Stimulated activated naive CD4-positive, alpha-beta T cell (primary cell): ENCODE measurements around the gene SMIM13.

Experiments used
- DNase-seq, 6 experiments: peaks; one replicate each; lab custom pipeline; 2025; lab: John Stamatoyannopoulos, UW

SMIM13 gene

DNA sequence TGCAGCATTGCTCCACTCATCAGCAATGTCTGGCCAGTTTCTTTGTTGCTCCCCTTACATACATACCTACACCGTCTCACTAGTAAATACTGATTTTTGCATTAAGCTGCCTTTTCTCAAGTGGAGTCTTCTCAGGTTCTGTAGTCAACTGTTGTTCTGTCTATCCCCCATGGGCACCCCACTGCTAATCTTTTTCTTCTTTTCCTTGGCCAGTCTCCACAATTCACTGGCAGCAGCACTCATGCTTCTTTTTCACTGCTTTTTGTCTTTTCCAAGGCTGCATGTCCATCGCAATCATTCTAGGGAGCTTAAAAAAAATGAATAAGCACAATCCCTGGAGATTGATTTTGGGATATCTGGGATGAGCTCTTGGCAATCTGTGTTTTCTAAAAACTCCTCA is 28.2 kb downstream of the SMIM13 start:
- no peak for DNase-seq

DNA sequence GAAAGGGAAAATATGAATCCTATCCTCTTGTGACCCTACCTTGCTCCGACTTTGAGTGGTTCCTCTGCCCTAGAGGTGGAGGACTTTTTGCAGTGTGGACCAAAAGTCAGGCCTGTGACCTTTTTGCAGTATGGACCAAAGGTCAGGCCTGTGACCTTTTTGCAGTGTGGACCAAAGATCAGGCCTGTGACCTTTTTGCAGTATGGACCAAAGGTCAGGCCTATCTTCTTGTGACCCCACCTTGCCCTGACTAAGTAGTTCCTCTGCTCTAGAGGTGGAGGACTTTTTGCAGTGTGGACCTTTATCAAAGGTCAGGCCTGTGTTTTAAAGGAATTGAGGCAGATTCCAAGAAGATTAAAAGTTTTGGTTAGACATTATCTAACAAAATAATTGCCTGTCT is 28.7 kb downstream of the SMIM13 start:
- DNase-seq, result no peak

DNA sequence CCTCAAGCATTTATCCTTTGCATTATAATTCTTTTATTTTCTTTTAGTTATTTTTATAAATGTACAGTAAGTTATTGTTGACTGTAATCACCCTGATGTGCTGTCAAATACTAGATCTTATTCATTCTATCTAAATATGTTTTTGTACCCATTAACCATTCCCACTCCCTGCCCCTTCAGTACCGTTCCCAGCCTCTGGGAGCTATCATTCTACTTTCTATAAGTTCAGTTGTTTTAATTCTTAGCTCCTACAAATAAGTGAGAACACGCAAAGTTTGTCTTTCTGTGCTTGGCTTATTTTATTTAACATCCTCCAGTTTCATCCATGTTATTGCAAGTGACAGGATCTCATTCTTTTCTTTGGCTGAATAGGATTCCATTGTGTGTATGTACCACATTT is 30.3 kb downstream of the SMIM13 start:
- DNase-seq, result no peak

DNA sequence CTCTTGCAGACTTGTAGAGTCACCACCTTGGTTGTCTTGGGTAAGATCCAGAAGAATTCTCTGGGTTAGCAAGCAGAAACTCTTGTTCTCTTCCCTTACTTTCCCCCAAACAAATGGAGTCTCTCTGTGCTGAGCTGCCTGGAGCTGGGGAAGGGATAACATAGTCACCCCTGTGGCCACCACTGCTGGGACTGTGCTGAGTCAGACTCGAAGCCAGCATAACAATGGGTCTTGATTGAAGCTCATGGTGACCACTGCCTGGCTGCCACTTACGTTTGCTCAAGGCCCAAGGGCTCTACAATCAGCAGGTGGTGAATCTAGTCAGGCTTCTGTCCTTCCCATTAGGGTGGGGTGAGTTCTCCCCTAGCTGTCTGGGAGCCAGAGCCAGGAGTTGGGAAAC is 33.2 kb downstream of the SMIM13 start:
- DNase-seq, result no peak

DNA sequence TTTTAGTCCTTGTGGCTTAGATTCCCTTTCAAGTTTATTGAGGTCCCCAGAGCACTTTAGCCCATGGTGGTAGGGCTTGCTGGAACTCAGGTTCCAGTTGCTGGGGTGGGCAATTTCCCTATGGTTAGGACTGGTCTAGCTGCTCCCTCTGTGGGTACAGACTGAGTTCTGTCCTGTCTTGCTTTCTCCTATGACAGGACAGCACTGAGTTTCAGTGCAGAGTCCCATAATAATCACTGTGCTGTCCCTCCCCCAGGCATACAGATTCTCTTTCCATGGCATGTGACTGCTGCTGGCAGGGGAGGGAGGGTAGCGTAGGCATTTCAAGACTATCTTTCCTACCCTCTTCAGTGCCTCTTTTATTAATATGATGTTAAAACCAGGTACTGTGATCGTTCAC is 35.0 kb downstream of the SMIM13 start:
- DNase-seq, result no peak

DNA sequence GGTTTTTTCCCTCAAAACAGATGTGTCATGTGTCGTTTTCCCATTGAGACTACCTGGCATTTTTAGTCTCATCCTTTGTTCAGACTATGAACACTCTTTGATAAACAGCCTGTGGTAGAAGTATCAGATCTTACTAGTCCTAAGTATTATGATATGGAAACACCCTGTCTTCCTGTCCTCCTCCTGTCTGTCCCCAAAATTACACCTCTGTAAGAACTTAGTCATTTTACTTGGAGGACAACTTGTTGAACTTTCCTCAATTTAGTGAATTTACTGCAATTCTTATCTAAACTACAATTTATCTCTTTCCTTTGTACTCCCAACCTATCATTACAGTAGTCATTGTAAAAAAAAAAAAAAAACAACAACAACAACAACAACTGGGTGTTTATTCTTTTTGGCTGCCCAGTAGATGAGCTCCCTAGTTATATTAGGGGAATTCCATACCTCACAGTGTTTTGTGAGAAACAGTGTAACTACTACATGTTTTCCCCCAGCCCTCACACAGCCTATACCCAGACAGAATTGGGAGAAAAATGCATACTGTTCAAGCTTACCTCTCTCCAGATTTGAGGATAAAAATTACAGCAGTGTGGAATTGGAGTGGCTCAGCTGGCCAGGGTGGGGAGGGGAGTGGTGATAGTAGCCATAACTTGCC is 36.4 kb downstream of the SMIM13 start:
- DNase-seq, result no peak

DNA sequence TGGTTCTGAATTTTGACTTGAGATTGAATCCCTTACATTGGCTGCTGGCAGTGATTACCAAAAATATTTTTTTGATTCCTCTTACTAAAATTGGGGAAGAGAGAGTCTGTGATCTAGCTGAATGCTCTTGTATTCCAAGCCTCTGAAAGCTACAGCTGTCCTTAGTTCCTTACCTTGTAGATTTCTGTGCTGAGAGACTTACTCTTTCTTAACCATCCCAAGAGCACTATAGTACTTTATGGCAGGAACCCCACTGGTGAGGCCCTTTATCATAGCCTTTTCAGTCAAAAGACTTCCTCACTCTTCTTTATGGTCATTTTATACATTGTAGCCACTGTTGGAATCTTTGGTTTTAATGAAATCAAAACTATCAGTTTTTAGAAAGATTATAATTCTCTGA is 37.0 kb downstream of the SMIM13 start:
- DNase-seq, result no peak

DNA sequence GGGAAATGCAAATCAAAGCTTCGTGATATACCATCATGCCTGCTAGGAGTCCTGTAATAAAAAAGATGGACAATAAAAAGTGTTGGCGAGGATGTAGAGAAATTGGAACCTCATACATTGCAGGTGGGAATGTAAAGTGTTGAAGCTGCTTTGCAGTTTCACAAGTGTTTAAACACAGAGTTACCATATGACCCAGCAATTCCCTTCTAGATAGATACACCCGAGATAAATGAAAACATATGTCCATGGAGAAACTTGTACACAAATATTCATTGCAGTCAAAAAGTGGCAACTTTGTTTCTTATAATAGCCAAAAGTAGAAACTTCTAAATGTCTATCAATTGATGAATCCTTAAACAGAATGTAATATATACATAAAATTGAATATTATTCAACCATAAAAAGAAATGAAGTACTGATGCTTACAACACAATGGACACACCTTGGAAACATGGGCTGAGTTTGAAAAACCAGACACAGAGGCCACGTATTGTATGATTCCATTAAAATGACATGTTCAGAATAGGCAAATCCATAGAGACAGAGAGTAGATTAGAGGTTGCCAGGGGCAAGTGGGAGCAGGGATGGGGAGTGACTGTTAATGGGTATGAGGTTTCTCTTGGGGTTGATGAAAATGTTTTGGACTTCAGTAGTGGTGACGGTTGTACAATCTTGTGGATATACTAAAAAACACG is 38.7 kb downstream of the SMIM13 start:
- DNase-seq, result no peak

DNA sequence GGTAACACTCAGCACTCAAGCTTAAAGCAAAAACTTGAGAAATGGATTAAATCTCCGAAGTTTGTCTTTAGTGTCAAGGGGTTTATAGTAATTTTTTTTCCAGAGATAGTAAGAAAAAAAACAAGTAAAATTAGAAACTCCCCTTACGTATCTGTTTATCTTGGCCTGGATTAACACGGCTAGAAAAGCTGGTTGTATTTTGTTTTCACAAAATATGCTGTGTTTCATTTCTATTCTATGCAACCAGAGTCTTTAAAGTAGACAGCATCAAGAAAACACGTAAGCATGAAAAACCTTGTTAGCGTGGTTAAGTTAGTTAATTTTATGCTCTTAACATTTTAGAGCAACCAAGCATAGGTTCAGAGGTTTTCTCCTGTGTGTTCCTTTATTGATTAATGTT is 39.6 kb downstream of the SMIM13 start:
- DNase-seq, result no peak

DNA sequence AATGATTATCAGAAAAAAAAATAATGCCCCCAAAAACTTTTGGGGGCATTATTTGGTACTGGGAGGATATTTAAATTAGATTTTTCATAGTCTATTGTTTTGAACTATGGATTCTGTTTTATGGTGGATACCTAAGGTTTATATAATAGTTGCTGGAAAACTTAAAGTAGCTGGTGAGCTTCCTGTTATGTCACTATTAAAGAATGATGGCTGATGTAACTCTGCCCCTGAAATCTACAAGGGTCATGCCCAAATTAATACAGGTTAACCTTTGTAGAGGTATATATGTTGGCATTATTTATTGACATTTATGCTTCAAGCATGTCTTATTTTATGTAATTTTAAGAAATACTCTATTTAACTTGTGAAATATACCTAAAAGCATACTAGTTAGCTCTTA is 43.2 kb downstream of the SMIM13 start:
- no peak for DNase-seq

DNA sequence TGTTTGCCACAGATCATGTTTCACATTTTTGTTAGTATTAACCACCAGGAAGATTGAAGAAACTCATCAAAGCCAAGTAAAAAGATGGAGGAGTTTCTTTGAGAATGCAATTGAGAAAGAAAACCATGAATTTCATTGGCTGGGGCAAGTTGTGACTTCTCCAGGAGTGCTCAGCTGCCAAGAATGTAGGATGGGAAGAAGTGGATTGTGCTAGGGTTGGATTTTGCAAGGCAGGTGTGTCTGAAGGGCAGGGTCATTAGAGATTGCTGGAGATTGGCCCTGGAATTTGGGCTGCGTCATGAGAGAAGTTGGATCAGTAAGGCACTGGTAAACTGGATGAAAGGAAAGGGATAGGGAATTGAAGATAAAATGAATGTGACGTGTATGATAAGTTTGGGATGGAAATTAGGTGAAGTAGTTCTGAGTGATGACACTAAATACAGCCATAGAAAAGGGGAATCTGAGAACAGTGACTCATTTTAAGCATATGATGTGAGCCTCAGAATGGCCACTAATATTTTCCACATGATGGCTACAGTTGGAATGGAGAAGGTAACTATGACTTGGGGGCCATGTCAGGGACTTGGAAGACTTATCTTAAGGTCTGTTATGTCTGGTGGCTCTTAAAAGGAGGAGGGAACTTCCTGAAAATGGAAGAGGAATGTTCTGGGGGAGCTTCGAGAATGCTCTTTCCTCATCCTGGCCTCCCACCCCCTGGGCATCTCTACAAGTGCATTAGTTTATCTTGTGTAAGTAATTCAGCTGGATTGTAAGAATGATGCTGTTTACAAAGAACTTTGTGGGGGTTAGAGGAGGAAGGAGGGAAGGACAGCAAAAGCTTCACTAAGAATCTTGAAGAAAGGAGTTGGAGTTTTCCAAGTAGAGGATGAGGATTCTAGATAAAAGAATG is 45.7 kb downstream of the SMIM13 start:
- no peak for DNase-seq

DNA sequence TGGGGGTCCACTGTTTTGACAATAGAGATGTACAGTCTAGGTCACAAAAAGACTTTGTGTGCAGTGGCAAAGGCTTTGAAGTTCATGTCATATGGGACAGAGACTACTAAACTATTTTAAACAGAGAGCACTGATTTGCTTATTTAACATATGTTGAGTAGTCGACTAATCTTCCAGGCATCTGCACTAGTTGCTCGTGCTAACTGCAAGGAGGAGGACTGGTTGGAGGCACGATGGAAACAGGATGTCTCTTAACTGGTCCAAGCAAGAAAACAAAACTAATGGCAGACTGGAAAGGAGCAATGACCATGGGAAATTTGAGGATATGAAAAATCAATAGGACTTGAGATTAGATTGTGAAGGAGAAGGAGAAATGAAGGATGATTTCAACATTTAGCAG is 46.4 kb downstream of the SMIM13 start:
- no peak for DNase-seq

DNA sequence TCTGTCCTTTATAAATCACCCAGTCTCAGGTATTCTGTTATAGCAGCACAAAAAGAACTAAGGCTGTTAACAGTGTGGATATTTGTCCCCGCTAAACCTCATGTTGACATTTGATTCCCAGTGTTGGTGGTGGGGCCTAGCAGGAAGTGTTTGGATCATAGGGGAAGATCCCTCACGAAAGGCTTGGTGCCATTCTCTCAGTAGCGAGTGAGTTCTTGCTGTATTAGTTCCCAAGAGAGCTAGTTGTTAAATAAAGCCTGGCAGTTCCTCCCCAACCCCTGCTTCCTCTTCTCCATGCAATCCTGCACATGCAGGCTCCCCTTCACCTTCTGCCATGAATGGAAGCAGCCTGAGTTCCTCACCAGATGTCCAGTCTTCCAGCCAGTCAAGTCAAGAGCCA is 47.7 kb downstream of the SMIM13 start:
- DNase-seq, result no peak

DNA sequence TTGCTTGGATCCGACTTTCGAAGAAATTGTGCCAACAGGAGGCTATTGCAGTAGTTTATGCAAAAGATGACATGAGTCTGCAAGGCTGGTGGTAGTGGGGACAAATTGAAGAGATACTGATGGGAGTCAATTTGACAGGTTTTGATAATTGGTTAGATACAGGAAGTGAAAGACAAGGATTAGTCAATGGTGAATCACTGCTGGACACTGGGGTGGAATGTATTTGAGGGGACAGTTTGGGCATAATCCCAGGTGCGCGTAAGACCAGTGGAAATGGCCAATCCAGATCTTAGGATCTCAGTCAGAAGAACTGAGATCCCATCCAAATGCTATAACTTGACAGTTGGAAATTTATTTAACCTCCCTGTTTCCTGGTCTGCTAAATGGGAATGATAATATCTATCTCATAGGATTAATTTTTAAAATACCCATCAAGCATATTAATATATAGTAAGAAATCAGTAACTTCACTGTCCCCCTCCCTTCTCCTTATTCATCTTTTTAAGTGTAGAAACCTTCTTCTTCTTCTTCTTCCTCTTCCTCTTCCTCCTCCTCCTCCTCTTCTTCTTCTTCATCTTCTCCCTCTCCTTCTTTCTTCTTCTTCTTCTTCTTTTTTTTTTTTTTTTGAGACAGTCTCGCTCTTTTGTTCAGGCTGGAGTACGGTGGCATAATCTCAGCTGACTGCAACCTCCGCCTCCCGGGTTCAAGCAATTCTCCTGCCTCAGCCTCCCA is 48.8 kb downstream of the SMIM13 start:
- DNase-seq, result no peak

DNA sequence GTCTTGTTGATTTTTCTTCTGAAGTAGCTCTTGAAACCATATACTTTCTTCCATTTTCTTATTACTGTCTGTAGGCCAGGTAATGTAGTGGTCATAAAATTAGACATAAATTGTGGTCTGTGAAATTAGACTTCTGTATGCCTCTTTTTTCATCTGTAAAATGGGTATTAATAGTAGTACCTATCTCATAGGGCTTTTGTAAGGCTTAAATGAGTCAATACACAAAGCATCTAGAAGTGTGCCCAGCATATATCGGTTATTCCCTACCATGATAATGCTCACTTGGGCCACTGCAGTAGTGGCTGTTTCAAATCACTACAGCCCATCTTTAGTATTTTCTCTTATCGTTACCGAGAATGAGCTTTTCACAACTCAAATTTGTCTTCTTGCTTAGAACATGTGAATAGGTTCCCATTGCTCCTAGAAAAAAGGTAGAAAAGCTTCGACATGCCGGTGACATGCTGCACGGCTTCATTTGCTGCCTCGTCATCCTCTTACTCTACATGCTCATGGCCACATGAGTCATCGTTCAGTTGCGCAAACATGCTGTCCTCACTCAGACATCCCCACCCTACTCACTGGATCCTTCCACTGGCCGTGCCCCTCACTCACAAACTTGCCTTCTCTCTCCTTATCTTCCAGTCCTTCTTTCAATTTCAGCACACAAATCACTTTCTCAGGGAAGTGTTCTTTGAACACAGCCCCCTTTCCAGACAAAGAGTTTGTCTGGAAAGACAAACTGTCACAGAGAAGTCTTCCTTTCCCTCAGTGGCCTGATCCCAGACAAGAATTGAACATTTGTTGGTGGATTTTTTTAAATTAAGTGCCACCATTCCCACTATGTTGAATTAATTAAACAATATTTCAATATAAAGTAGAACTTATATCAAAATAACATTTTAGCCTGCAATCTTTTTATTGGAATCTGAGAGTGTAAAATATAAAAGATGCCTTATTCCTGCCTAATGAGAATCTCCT is 50.0 kb downstream of the SMIM13 start:
- DNase-seq, result no peak

DNA sequence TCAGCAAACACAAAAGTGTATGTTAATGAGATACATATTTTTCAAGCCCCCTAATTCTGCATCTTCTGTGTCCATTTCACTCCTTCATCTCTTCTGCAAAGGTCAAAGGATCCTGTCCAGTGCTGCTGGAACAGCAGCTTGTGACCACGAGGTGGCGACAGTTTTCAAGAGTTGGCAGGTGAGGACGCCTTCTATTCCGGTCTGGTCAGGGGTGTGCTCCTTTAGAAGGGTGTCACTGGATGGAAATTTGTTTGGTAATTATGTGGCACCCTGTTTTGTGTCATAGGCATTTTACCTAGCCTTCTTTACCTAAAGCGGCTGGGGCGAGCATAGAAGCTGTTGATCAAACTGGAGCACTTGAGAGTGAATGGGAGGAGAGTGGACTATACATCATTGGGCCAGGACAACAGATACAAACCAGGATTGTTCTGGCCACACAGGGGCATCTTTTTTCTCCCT is 50.8 kb downstream of the SMIM13 start:
- DNase-seq, result peak; percentile 25 to 63 (median 42)

DNA sequence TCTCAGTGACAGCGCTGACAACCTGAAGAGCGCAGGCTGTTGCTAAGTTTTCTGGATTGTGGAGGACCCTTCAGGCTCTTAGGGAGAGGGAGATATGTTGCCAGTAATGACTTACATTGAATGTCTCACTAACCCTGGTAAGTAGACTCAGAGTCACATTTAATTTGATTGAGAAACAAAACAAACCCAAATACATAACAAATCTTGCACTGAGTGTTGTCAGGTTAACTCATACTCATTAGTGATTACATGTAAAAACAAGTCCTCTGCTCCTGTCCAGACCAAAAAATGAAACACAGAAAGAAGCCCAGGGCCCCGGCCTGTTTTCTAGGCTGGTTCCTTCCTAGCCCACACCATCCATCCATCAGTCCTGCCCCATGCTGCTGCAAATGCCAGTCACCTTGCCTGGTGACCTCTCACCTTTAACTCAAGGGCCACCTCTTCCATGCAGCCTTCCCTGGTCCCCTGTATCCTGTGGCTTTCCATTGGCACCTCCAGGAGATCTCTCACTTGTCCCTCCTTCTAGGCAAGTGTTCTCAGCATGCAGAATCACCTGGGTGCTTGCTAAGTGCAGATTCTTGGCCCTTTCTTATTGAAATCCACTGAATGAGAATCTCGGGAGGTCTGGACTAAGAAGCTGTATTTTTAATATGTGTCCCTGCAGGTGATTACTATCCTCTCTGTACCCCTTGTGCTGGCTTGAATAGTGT is 52.6 kb downstream of the SMIM13 start:
- DNase-seq, result no peak

DNA sequence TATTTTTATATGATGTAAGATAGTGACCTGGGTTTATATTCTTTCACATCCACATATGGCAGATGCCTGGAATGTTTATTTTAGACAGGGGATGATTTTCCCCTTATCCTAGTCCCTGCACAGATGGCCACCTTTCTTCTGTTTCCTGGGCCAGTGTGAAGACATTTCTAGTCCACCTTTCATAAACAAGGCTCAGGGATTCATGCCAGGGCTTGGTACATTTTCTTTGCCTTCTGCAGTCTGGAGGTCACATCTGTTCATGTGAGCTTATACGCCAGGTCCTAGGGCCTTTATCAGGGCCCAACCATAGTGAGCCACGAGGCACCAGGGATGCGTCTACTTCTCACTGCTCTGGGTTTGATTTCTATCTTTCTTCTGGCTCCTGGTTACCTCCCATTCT is 55.9 kb downstream of the SMIM13 start:
- no peak for DNase-seq

DNA sequence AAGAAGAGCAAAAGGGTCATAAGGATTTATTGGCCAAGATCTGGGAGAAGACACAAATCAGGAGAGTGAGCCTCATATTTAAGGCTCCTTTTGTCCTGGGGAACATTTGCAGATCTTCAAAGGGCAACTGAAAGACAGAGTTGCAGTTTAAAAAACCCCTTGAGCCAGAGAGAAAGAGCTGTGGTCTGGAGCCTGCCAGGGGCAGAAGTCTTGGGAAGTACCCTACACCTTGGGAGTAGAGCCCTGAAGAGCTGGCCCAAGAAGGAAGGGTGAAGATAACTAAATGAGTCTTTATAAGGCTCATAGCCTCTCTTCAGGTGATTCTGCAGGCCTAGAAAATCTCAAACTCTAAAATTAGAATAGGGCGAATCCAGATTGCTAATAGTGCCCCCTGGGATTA is 57.9 kb downstream of the SMIM13 start:
- no peak for DNase-seq

DNA sequence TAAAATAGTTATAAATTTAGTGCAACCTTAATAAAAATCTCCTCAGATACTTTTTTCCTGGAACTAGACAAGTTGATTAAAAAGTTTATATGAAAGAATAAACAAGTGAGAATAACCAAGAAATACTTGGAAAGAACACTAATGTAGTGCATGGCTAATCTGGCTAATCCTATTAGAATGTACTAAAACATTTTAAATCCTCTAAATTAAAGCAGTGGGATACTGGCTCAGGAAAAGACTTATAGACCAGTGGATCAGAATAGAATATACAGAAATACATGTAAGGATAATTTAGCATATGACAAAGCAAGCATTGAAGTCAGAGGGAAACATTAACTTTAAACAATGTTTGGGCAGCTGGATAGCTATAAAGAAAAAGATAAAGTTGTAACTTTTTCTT is 58.9 kb downstream of the SMIM13 start:
- no peak for DNase-seq
